Stimulated activated naive CD8-positive, alpha-beta T cell treated with anti-CD3 and anti-CD28 coated beads, Interleukin-15, amount 100 ng/mL, for 72 hours (primary cell): ENCODE data around the gene FAM53A.
A peak's percentile ranks its signal among the peaks of the same experiment; 100 is the strongest.

Experiments
- ATAC-seq: fragments of 150-1000 bp; cut with Tn5 transposase; 2 replicates; pipeline ENCODE4 v1.10.0; 2021; ENCODE audit warnings: mild to moderate bottlenecking, moderate library complexity
- DNase-seq, 2 donors: peaks; one replicate each; pipeline ENCODE4 v3.0.0; 2021 to 2022
- H3K27ac Mint-ChIP-seq, 2 donors: one replicate each; pipeline ENCODE4 v1.8.0; 2022; ENCODE audit warnings: mild to moderate bottlenecking in 2 of 2, mixed read lengths in 2 of 2, moderate library complexity in 2 of 2
- H3K27me3 Mint-ChIP-seq: one replicate; pipeline ENCODE4 v1.8.0; 2022; ENCODE audit warnings: mixed read lengths
- H3K4me1 Mint-ChIP-seq: one replicate; pipeline ENCODE4 v1.8.0; 2022; ENCODE audit warnings: mild to moderate bottlenecking, mixed read lengths
- H3K4me3 Mint-ChIP-seq, 2 donors: one replicate each; pipeline ENCODE4 v1.8.0; 2022; ENCODE audit warnings: mild to moderate bottlenecking in 2 of 2, mixed read lengths in 2 of 2, moderate library complexity in 1 of 2
- H3K9me3 Mint-ChIP-seq, 2 donors: one replicate each; pipeline ENCODE4 v1.8.0; 2022; ENCODE audit warnings: mixed read lengths in 2 of 2

Gene FAM53A

DNA sequence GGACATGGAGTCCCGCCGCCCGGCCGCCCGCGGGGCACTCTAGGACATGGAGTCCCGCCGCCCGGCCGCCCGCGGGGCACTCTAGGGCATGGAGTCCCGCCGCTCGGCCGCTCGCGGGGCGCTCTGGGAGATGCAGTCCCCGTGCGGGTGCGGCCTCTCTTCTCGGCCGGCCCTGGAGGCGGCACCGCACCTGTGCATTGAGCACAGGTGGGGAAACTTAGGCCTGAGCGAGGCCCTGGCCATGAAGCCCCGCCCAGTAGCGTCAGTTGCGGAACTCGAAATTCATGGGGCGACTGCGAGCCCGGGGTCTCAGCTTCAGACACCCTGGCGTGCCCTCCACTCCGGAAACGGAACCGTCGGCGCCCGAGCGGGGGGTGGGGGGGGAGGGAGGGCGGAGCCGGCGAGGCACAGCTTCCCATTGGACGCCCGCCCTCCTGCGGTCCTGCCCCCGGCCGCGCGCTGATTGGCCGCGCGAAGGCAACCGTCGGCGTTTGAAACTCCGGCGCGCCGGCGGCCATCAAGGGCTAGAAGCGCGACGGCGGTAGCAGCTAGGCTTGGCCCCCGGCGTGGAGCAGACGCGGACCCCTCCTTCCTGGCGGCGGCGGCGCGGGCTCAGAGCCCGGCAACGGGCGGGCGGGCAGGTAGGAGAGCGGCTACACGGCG lies 37.0 kb upstream of the FAM53A start, which contains the start of the genes TACC3 and TMEM129:
TSS of gene TACC3 (plus strand) at position 519 of the 663 bp plus-strand sequence. CDS start 1,901 bp downstream, outside the sequence.
TSS of gene TMEM129 (minus strand) at position 321 of the 663 bp plus-strand sequence. CDS start 486 bp downstream, outside the sequence.
- Mint-ChIP-seq H3K9me3 (no peaks in the 10 kb centered on the region), H3K4me3 (peak within 1 kb of the TSS; percentile 98 to 99), H3K4me1 (peaks cover 79% of the 10 kb centered on the region), H3K27ac (peak within 1 kb of the TSS; percentile 98 to 99), H3K27me3 (no peaks in the 10 kb centered on the region)
- DNase-seq = peak; percentile 93 to 96
- peak; percentile 88 for ATAC-seq

DNA sequence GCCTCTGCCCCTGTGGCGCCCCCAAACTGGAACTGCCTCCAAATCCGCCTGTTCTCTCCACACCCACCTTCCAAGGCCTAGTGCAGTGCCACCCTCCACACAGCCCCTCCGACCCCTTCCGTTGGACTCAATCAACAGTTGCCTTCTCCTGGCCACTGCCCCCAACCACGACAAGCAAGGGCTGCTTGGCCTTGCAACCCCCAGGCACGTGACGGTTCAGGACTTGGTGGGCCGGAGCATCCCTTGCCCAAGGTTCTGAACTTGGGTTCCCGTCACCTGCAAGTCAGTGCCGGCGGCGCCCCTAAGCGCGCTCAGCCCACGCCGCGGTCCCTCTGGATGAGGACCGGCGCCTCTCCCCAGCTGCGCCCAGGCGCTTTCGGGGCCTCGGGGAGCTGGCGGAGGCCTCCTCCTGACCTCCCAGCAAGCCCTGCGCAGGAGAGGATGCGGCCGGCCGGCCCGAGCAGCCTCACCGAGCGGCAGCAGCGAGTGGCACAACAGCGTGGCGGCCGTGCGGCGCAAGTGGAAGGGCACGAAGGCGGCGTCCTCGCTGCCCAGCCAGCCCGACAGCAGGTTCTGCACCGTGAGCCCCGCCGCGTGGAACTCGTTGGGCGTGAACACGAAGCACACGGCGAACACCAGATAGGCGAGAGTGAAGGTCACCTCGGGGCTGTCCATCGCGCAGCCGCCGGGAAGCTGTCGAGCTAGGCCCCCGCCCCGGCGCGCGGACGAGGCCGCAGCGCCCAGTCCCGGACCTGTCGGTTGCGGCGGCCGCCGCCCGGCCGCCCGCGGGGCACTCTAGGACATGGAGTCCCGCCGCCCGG lies 36.3 kb upstream of the FAM53A start:
- Mint-ChIP-seq H3K4me1 (peaks cover 83% of the 10 kb centered on the region), H3K27ac (peak overlapping the region; percentile 98), H3K9me3 (no peaks in the 10 kb centered on the region), H3K4me3 (peak overlapping the region; percentile 94 to 98), H3K27me3 (no peaks in the 10 kb centered on the region)
- peak; percentile 51 to 66 for DNase-seq
- peak; percentile 41 for ATAC-seq

GRCh38 chr4:1718095-1718850 lies 34.2 kb upstream of the FAM53A start:
- no peak overlapping the region for H3K27ac Mint-ChIP-seq
- ATAC-seq (no peak), DNase-seq (no peak)
- peaks cover 83% of the 10 kb centered on the region for H3K4me1 Mint-ChIP-seq
- no peaks in the 10 kb centered on the region for H3K27me3 Mint-ChIP-seq
- no peaks in the 10 kb centered on the region for H3K9me3 Mint-ChIP-seq
- no peak overlapping the region for H3K4me3 Mint-ChIP-seq

GRCh38 chr4:1717129-1718094 lies 33.3 kb upstream of the FAM53A start:
- Mint-ChIP-seq H3K4me1 (peaks cover 79% of the 10 kb centered on the region), H3K4me3 (no peak overlapping the region)

DNA sequence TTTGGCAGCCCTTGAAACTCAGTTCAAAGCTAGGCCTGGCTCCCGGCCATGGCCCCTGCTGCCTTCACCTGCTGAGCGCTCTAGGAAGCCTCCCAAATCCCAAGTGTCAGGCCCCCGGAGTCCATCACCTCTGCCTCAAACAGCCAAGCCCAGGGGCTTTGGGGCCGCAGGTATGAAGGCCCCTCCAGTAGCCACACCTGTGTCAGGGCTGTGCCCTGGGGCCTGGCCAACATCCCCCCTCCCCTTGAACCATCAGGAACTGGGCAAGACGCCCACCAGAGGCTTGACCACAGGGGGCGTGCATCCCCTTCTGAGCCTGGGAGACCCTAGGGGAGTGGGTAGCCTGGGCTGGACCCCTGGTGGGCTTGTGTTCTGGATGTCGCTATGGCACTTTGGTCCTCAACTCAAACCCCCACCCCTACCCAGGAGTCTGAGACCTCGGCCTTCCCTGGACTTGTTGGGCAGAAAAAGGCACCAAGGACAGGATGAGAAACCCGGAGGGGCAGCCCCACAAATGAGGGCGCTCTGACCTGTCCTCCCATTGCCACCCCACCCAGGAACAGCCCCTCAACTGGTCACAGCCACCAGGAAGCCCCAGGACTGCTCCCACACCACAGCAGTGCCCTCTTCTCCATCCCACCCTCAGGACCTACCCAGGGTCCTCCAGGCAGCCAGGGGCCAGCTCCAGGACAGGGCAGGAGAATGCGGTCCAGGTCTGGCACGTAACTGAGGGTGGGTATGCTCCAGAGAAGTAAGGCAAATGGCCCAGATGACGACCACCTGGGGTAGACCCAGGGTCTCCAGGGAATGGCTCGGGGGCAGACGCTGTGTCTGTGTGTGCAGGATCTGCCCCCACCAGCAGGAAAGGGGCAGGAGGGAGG lies 32.2 kb upstream of the FAM53A start:
- no peaks in the 10 kb centered on the region for H3K9me3 Mint-ChIP-seq
- H3K4me3 Mint-ChIP-seq = peak overlapping the region; percentile 42 to 45
- no peak for DNase-seq
- peak overlapping the region in 1 of 2 donors; percentile 12 for H3K27ac Mint-ChIP-seq
- H3K27me3 Mint-ChIP-seq = no peaks in the 10 kb centered on the region
- peaks cover 76% of the 10 kb centered on the region for H3K4me1 Mint-ChIP-seq
- no peak for ATAC-seq

More at GRCh38 chr4:1717129-1718094, 33.3 kb upstream of the FAM53A start:
- no peaks in the 10 kb centered on the region for H3K27me3 Mint-ChIP-seq
- no peak for ATAC-seq
- DNase-seq = no peak
- peak overlapping the region in 1 of 2 donors; percentile 80 for H3K27ac Mint-ChIP-seq
- no peaks in the 10 kb centered on the region for H3K9me3 Mint-ChIP-seq

GRCh38 chr4:1715002-1715758 lies 31.1 kb upstream of the FAM53A start:
- no peak for ATAC-seq
- Mint-ChIP-seq H3K4me1 (peaks cover 85% of the 10 kb centered on the region), H3K27ac (no peak overlapping the region), H3K4me3 (peak overlapping the region; percentile 99), H3K9me3 (no peaks in the 10 kb centered on the region), H3K27me3 (no peaks in the 10 kb centered on the region)
- no peak for DNase-seq

DNA sequence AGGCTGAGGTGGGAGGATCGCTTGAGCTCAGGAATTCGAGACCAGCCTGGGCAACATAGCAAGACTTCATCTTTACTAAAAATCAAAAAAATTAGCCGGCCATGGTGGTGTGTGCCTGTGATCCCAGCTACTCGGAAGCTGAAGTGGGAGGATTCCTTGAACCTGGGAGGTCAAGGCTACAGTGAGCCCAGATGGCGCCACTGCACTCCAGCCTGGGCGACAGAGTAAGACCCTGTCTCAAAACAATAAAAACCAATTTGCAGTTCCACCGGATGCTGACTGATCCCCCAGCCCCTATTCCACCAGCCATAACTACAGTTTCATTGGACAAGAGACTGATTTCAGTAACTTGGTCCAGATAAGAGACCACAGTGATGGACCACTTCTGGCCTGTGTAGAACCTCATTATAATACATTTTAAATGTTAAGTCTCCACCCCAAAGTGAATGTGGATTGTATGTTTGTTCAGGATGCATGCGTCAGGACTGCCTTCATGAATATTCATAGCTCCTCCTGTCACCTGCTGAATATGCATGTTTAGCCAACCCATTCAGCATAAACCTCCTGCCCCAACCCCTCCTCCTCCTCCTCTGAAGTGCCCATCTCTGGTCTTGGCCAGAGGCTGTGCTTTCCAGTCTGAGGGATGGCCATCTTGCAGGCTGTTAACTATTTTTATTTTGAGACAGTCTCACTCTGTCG lies 30.3 kb upstream of the FAM53A start:
- Mint-ChIP-seq H3K27ac (no peak overlapping the region), H3K27me3 (no peaks in the 10 kb centered on the region), H3K4me1 (peaks cover 85% of the 10 kb centered on the region), H3K4me3 (peak overlapping the region; percentile 99), H3K9me3 (no peaks in the 10 kb centered on the region)
- ATAC-seq (no peak), DNase-seq (no peak)

DNA sequence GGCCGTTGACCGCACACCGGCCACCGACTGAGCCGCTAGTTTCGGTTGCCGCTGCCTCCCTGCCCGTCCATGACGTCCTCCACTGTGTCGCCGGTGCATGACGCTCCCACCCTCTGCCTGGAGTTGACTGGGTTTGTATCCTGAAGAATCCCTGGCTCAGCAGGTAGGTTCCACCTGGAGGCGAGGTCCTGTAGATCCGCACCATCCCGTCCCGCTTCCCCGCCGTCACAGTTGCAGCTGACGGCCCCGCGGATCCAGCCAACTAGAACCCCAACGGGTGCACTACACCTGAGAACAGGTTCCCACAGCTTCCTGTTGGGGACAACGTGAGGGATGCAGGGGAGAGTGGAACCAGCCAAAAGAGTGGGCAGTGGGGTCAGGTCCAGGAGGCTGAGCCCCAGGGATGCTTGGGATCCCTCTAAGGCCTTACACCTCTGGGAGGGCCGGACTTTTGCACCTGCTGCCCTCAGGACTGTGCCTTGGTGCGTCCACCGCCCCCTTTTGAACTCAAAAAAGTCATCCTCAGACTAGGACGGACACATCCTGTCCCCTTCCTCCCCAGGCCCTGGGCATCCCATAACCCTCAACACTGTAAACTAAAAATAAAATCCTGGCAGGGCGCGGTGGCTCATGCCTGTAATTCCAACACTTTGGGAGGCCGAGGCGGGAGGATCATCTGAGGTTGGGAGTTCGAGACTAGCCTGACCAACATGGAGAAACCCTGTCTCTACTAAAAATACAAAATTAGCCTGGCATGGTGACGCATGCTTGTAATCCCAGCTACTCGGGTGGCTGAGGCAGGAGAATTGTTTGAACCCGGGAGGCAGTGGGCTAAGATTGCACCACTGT lies 29.1 kb upstream of the FAM53A start:
- Mint-ChIP-seq H3K27ac (peak overlapping the region; percentile 98), H3K4me1 (peaks cover 85% of the 10 kb centered on the region), H3K4me3 (peak overlapping the region; percentile 99), H3K9me3 (no peaks in the 10 kb centered on the region), H3K27me3 (no peaks in the 10 kb centered on the region)
- no peak for DNase-seq
- ATAC-seq = peak; percentile 31

GRCh38 chr4:1712216-1713002 lies 28.3 kb upstream of the FAM53A start, which contains the start of gene SLBP:
TSS of gene SLBP (minus strand) at chr4:1712319. CDS start at chr4:1712188, 131 bp downstream.
- ATAC-seq = peak; percentile 91
- peak; percentile 98 to 99 for DNase-seq
- Mint-ChIP-seq H3K4me1 (peaks cover 82% of the 10 kb centered on the region), H3K9me3 (no peaks in the 10 kb centered on the region), H3K4me3 (peak within 1 kb of the TSS; percentile 99), H3K27ac (peak within 1 kb of the TSS; percentile 98), H3K27me3 (no peaks in the 10 kb centered on the region)

DNA sequence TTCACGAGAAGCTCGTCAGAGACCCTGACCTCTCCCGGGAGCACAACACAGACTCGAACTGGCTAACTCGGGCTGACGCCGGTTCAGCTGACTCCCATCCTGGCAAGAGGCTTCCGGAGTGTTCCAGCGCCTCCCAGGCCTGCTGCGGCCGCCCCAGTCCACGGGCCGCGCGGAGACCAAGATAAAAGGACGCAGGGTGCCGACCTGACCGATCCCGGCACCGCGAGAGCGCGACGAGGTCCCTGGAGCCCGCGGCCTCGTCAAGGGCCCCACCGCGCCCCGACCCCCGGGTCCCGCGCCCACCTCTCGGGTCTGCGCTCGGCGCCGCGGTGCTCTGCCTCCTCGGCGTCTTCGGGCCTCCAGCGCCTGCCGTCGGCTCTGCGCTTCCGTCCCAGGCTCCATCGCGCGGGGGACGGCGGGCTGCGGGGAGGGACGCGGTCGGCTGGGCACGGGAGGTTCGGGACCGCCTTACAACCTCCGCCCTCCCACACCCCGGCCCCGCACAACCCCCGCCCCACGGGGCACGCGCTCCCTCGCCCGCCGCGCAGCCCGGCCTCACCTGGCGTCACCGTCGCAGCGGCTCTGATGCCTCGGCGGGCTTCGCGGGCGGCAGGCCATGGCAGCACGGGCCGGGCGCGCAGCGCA lies 27.6 kb upstream of the FAM53A start:
- ATAC-seq (peak; percentile 36), DNase-seq (peak; percentile 50 to 53)
- Mint-ChIP-seq H3K27me3 (no peaks in the 10 kb centered on the region), H3K4me1 (peaks cover 79% of the 10 kb centered on the region), H3K27ac (peak overlapping the region; percentile 97 to 98), H3K4me3 (peak overlapping the region; percentile 94 to 96), H3K9me3 (no peaks in the 10 kb centered on the region)

- ATAC-seq (no peak), DNase-seq (no peak)
- H3K4me3 Mint-ChIP-seq = peak overlapping the region; percentile 94 to 96
- no peaks in the 10 kb centered on the region for H3K27me3 Mint-ChIP-seq
- peak overlapping the region; percentile 97 to 98 for H3K27ac Mint-ChIP-seq
- H3K4me1 Mint-ChIP-seq = peaks cover 74% of the 10 kb centered on the region
- H3K9me3 Mint-ChIP-seq = no peaks in the 10 kb centered on the region
Observed at GRCh38 chr4:1711055-1711570, 27.0 kb upstream of the FAM53A start.
